ENCODE results near the gene HS6ST3. TPM values are rescaled to one million over a fixed set of nuclear protein-coding genes. Genes with fewer than 3 reads are reported as not detected.

The HS6ST3 gene
- total and polyA plus RNA-seq, 12 donors = 2.1 to 27.1 (median 6.2) TPM

- TF ChIP-seq POLR2A (IDR thresholded peaks at IDR 0.05) = no peak
- TF ChIP-seq, protein P1, sequence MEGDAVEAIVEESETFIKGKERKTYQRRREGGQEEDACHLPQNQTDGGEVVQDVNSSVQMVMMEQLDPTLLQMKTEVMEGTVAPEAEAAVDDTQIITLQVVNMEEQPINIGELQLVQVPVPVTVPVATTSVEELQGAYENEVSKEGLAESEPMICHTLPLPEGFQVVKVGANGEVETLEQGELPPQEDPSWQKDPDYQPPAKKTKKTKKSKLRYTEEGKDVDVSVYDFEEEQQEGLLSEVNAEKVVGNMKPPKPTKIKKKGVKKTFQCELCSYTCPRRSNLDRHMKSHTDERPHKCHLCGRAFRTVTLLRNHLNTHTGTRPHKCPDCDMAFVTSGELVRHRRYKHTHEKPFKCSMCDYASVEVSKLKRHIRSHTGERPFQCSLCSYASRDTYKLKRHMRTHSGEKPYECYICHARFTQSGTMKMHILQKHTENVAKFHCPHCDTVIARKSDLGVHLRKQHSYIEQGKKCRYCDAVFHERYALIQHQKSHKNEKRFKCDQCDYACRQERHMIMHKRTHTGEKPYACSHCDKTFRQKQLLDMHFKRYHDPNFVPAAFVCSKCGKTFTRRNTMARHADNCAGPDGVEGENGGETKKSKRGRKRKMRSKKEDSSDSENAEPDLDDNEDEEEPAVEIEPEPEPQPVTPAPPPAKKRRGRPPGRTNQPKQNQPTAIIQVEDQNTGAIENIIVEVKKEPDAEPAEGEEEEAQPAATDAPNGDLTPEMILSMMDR (IDR thresholded peaks at IDR 0.05) = no peak
- Histone ChIP-seq H3K27me3 (no peaks in the 10 kb centered on the region), H3K9me3 (replicated peaks in 1 of 3) (no peaks in the 10 kb centered on the region), H3K36me3 (replicated peaks in 1 of 2) (no peaks in the 10 kb centered on the region), H3K4me3 (no peak overlapping the region), H3K27ac (no peak overlapping the region), H3K4me1 (replicated peaks in 1 of 2) (no peaks in the 10 kb centered on the region)
- intact Hi-C loops (cut with DNase I) = no loop called here
- no peak for DNase-seq
These were observed 659.9 kb downstream of the HS6ST3 start for GRCh38 chr13:96749825-96750224.

DNA sequence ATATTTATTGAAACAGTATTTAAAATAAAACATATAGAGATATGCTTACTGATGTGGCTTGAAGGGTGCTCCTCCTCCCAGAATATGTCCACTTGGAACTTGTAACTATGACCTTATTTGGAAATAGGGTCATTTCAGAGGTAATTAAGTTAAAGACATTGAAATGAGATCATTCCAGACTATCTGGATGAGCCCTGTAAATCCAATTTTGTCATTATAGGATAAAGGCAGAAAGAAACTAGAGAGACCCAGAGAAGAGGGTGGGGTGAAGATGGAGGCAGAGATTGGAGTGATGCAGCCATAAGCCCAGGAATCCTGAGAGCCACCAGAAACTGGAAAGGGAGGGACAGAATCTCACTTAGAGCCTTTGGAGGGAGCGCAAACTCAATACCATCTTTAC is 661.2 kb downstream of the HS6ST3 start:
- H3K36me3 ChIP-seq (replicated peaks in 1 of 2) = no peaks in the 10 kb centered on the region
- DNase-seq = no peak
- no peaks in the 10 kb centered on the region for H3K4me1 ChIP-seq (replicated peaks in 1 of 2)
- intact Hi-C loops (cut with DNase I) = no loop called here
- 88 to 100% (median 94%) methylated on average over 1 of the region's 1 CpG for WGBS, 4 donors
- H3K4me3 ChIP-seq = no peak overlapping the region
- TF ChIP-seq, protein P1 (IDR thresholded peaks at IDR 0.05) = no peak
- no peak for TF ChIP-seq POLR2A (IDR thresholded peaks at IDR 0.05)
- H3K27ac ChIP-seq = no peak overlapping the region
- H3K27me3 ChIP-seq = no peaks in the 10 kb centered on the region
- no peaks in the 10 kb centered on the region for H3K9me3 ChIP-seq (replicated peaks in 1 of 3)

- Histone ChIP-seq H3K4me1 (replicated peaks in 1 of 2) (no peaks in the 10 kb centered on the region), H3K27me3 (no peaks in the 10 kb centered on the region), H3K9me3 (replicated peaks in 1 of 3) (no peaks in the 10 kb centered on the region), H3K36me3 (replicated peaks in 1 of 2) (no peaks in the 10 kb centered on the region), H3K4me3 (no peak overlapping the region), H3K27ac (no peak overlapping the region)
- DNase-seq = no peak
- TF ChIP-seq POLR2A (IDR thresholded peaks at IDR 0.05) = no peak
- TF ChIP-seq, protein P1 (IDR thresholded peaks at IDR 0.05) = no peak
- intact Hi-C loops (cut with DNase I) = no loop called here
These were observed 673.0 kb downstream of the HS6ST3 start for GRCh38 chr13:96762876-96763275.

- Histone ChIP-seq H3K9me3 (replicated peaks in 1 of 3) (no peaks in the 10 kb centered on the region), H3K4me3 (no peak overlapping the region), H3K36me3 (replicated peaks in 1 of 2) (no peaks in the 10 kb centered on the region), H3K4me1 (replicated peaks in 1 of 2) (peaks cover 0 to 6% of the 10 kb centered on the region in 2 donors), H3K27me3 (no peaks in the 10 kb centered on the region), H3K27ac (no peak overlapping the region)
- 70 to 78% (median 72%) methylated on average over 3 of the region's 3 CpGs for WGBS, 4 donors
- DNase-seq = no peak
- TF ChIP-seq, protein P1 (IDR thresholded peaks at IDR 0.05) = no peak
- no peak for TF ChIP-seq POLR2A (IDR thresholded peaks at IDR 0.05)
- intact Hi-C loops (cut with DNase I) = no loop called here
These were observed 676.4 kb downstream of the HS6ST3 start for GRCh38 chr13:96766306-96766705.

Data from adrenal gland (tissue), 12 donors.